ENCODE measurements around the gene HIVEP3. TPM values are rescaled to one million over a fixed set of nuclear protein-coding genes. Genes with fewer than 3 reads are reported as not detected.
A peak's percentile ranks its signal among the peaks of the same experiment; 100 is the strongest.

HIVEP3 gene
- total RNA-seq, 2 donors from 2014 or later: 0.13 to 0.99 TPM

GRCh38 chr1:41623736-41624135 lies 295.0 kb downstream of the HIVEP3 start:
- Histone ChIP-seq H3K9ac (ENCODE audit: extremely low read depth, low read length, poor library complexity, severe bottlenecking) (no peak overlapping the region), H3K9me3 (ENCODE audit: control insufficient read depth, low read length) (no peaks in the 10 kb centered on the region), H3K27ac (ENCODE audit: low read depth, low read length) (no peak overlapping the region), H3K4me3 (ENCODE audit: low read length) (no peak overlapping the region), H3K4me1 (ENCODE audit: control insufficient read depth, insufficient read depth, low read length) (peaks cover 3% of the 10 kb centered on the region), H3K36me3 (ENCODE audit: control insufficient read depth, insufficient read depth, low read length) (no peaks in the 10 kb centered on the region), H3K27me3 (ENCODE audit: control insufficient read depth, insufficient read depth, low read length, poor library complexity, severe bottlenecking) (no peaks in the 10 kb centered on the region)
- 88 to 92% methylated on average over 4 to 10 of the region's 10 CpGs for WGBS, 2 experiments (ENCODE audit: insufficient coverage in 1 of 2, insufficient read length in 1 of 2)
- no peak overlapping the region for H3K27ac Mint-ChIP-seq
- no peak for TF ChIP-seq CTCF (conservative IDR thresholded peaks at IDR 0.05)
- no peak overlapping the region for H3K4me3 Mint-ChIP-seq
- peak; percentile 40 for DNase-seq
- no peaks in the 10 kb centered on the region for H3K27me3 Mint-ChIP-seq (ENCODE audit: insufficient read depth)
- H3K9me3 Mint-ChIP-seq: no peaks in the 10 kb centered on the region
- no peaks in the 10 kb centered on the region for H3K36me3 Mint-ChIP-seq (ENCODE audit: low read depth)
- H3K4me1 Mint-ChIP-seq: peaks cover 10% of the 10 kb centered on the region

- TF ChIP-seq CTCF (conservative IDR thresholded peaks at IDR 0.05): no peak
- Mint-ChIP-seq H3K4me1 (peaks cover 10% of the 10 kb centered on the region), H3K27ac (no peak overlapping the region), H3K36me3 (ENCODE audit: low read depth) (no peaks in the 10 kb centered on the region), H3K4me3 (no peak overlapping the region), H3K27me3 (ENCODE audit: insufficient read depth) (no peaks in the 10 kb centered on the region), H3K9me3 (no peaks in the 10 kb centered on the region)
- Histone ChIP-seq H3K9me3 (ENCODE audit: control insufficient read depth, low read length) (no peaks in the 10 kb centered on the region), H3K27ac (ENCODE audit: low read depth, low read length) (no peak overlapping the region), H3K27me3 (ENCODE audit: control insufficient read depth, insufficient read depth, low read length, poor library complexity, severe bottlenecking) (no peaks in the 10 kb centered on the region), H3K9ac (ENCODE audit: extremely low read depth, low read length, poor library complexity, severe bottlenecking) (no peak overlapping the region), H3K36me3 (ENCODE audit: control insufficient read depth, insufficient read depth, low read length) (no peaks in the 10 kb centered on the region), H3K4me1 (ENCODE audit: control insufficient read depth, insufficient read depth, low read length) (peaks cover 3% of the 10 kb centered on the region), H3K4me3 (ENCODE audit: low read length) (no peak overlapping the region)
- DNase-seq: peak; percentile 39
- 93 to 100% methylated on average over 4 to 8 of the region's 8 CpGs for WGBS, 2 experiments (ENCODE audit: insufficient coverage in 1 of 2, insufficient read length in 1 of 2)
These were observed 295.6 kb downstream of the HIVEP3 start for GRCh38 chr1:41622859-41623732.

DNA sequence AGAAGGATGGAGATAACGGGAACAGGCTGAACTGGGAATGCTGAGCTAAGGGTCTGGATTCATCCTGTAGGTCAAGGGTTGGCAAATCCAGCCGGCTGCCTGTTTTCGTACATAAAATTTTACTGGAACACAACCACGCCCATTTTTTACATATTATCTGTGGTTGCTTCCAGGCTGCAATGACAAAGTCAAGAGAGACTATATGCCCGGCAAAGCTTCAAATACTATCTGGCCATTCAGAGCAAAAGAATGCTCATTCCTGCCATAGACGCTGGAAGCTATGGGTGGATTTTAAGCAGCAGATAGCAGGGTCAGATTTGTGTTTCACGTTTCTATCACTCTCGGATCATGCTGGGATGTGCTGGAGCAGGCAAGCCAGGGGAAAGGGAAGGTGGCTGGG lies 296.3 kb downstream of the HIVEP3 start:
- Mint-ChIP-seq H3K36me3 (ENCODE audit: low read depth) (no peaks in the 10 kb centered on the region), H3K27me3 (ENCODE audit: insufficient read depth) (no peaks in the 10 kb centered on the region), H3K27ac (no peak overlapping the region), H3K9me3 (no peaks in the 10 kb centered on the region), H3K4me3 (no peak overlapping the region), H3K4me1 (peaks cover 10% of the 10 kb centered on the region)
- H3K36me3 ChIP-seq (ENCODE audit: control insufficient read depth, insufficient read depth, low read length): no peaks in the 10 kb centered on the region
- no peak overlapping the region for H3K4me3 ChIP-seq (ENCODE audit: low read length)
- WGBS, 2 experiments (ENCODE audit: insufficient coverage in 1 of 2, insufficient read length in 1 of 2): 91 to 92% methylated on average over 8 of the region's 8 CpGs
- peaks cover 3% of the 10 kb centered on the region for H3K4me1 ChIP-seq (ENCODE audit: control insufficient read depth, insufficient read depth, low read length)
- H3K9ac ChIP-seq (ENCODE audit: extremely low read depth, low read length, poor library complexity, severe bottlenecking): no peak overlapping the region
- H3K27ac ChIP-seq (ENCODE audit: low read depth, low read length): no peak overlapping the region
- no peaks in the 10 kb centered on the region for H3K9me3 ChIP-seq (ENCODE audit: control insufficient read depth, low read length)
- no peaks in the 10 kb centered on the region for H3K27me3 ChIP-seq (ENCODE audit: control insufficient read depth, insufficient read depth, low read length, poor library complexity, severe bottlenecking)
- TF ChIP-seq CTCF (conservative IDR thresholded peaks at IDR 0.05): no peak
- DNase-seq: peak; percentile 17
